Astrocyte (in vitro differentiated cells and primary cell): ENCODE measurements around the gene TMEM154.

Experiments used
- EZH2 ChIP-seq: IDR thresholded peaks from 2 replicates; pipeline ENCODE4 v1.6.1; 2012; ENCODE audit warnings: mild to moderate bottlenecking, low read length, inconsistent platforms; ENCODE audit not compliant: insufficient read depth
- TF ChIP-seq, protein P1 (sequence below): IDR thresholded peaks from 2 replicates; pipeline ENCODE4 v1.5.1; 2011; ENCODE audit warnings: low read depth, mild to moderate bottlenecking, inconsistent platforms, low read length, moderate library complexity; ENCODE audit not compliant: insufficient read depth

GRCh38 chr4:152673489-152673888, 6.3 kb downstream of the TMEM154 start:
- TF ChIP-seq, protein P1, sequence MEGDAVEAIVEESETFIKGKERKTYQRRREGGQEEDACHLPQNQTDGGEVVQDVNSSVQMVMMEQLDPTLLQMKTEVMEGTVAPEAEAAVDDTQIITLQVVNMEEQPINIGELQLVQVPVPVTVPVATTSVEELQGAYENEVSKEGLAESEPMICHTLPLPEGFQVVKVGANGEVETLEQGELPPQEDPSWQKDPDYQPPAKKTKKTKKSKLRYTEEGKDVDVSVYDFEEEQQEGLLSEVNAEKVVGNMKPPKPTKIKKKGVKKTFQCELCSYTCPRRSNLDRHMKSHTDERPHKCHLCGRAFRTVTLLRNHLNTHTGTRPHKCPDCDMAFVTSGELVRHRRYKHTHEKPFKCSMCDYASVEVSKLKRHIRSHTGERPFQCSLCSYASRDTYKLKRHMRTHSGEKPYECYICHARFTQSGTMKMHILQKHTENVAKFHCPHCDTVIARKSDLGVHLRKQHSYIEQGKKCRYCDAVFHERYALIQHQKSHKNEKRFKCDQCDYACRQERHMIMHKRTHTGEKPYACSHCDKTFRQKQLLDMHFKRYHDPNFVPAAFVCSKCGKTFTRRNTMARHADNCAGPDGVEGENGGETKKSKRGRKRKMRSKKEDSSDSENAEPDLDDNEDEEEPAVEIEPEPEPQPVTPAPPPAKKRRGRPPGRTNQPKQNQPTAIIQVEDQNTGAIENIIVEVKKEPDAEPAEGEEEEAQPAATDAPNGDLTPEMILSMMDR, result no peak
- TF ChIP-seq EZH2, result no peak
